ENCODE results near the gene SLC38A7.

The SLC38A7 gene

GRCh38 chr16:58634265-58634802 is 50.2 kb downstream of the SLC38A7 start:
- no peak for DNase-seq

GRCh38 chr16:58629733-58630640 is 54.6 kb downstream of the SLC38A7 start, which contains the start of gene CNOT1:
Gene CNOT1 (minus strand): TSS chr16:58629826. CDS start chr16:58599337, 30,489 bp downstream.
- DNase-seq: peak; percentile 100

- peak; percentile 65 for DNase-seq
Observed at GRCh38 chr16:58628845-58629732, 55.5 kb downstream of the SLC38A7 start.

GRCh38 chr16:58624209-58624608 is 60.4 kb downstream of the SLC38A7 start:
- DNase-seq: no peak

GRCh38 chr16:58620396-58620795 is 64.2 kb downstream of the SLC38A7 start:
- no peak for DNase-seq

- no peak for DNase-seq
Observed at GRCh38 chr16:58615280-58615679, 69.3 kb downstream of the SLC38A7 start.
